GM19099 (cell line): ENCODE measurements around the gene ALPL.

Experiments used
- POLR2A ChIP-seq: IDR thresholded peaks from 3 replicates; pipeline ENCODE4 v1.6.1; 2011; ENCODE audit warnings: low read depth; ENCODE audit not compliant: insufficient read length; ENCODE audit errors: extremely low read depth

The ALPL gene

GRCh38 chr1:21573971-21574465 is 64.8 kb downstream of the ALPL start:
- no peak for TF ChIP-seq POLR2A

GRCh38 chr1:21574466-21575151 is 65.4 kb downstream of the ALPL start:
- TF ChIP-seq POLR2A: no peak

GRCh38 chr1:21575351-21575942 is 66.2 kb downstream of the ALPL start:
- no peak for TF ChIP-seq POLR2A

GRCh38 chr1:21576031-21576797 is 67.0 kb downstream of the ALPL start:
- no peak for TF ChIP-seq POLR2A

- TF ChIP-seq POLR2A: no peak
These were observed 67.6 kb downstream of the ALPL start for GRCh38 chr1:21576798-21577187.

- no peak for TF ChIP-seq POLR2A
These were observed 68.1 kb downstream of the ALPL start for GRCh38 chr1:21577324-21577723.

GRCh38 chr1:21577933-21578332 is 68.7 kb downstream of the ALPL start:
- no peak for TF ChIP-seq POLR2A

- TF ChIP-seq POLR2A: no peak
These were observed 70.6 kb downstream of the ALPL start for GRCh38 chr1:21579791-21580190.

GRCh38 chr1:21584096-21584495 is 74.9 kb downstream of the ALPL start:
- no peak for TF ChIP-seq POLR2A

GRCh38 chr1:21585037-21585436 is 75.8 kb downstream of the ALPL start:
- no peak for TF ChIP-seq POLR2A

GRCh38 chr1:21586222-21586621 is 77.0 kb downstream of the ALPL start:
- no peak for TF ChIP-seq POLR2A

- TF ChIP-seq POLR2A: no peak
These were observed 77.8 kb downstream of the ALPL start for GRCh38 chr1:21586846-21587601.

- no peak for TF ChIP-seq POLR2A
These were observed 78.4 kb downstream of the ALPL start for GRCh38 chr1:21587602-21587953.

GRCh38 chr1:21589618-21590017 is 80.4 kb downstream of the ALPL start:
- TF ChIP-seq POLR2A: no peak
